Neural cell (in vitro differentiated cells): ENCODE data around the gene CCL27. TPM values are rescaled to one million over a fixed set of nuclear protein-coding genes. Genes with fewer than 3 reads are reported as not detected.

Experiments
- H2AFZ ChIP-seq: fragments of 200-600, 300-800 bp; sonication (generic), shearing (Covaris generic); 2 replicates; pipeline ENCODE4 v1.6.0; 2014; ENCODE audit warnings: low read depth, mild to moderate bottlenecking, antibody characterized with exemption, low read length, moderate library complexity
- H3F3A ChIP-seq: fragments of 200-600 bp; shearing (Covaris generic); 2 replicates; pipeline ENCODE4 v1.6.1; 2016; ENCODE audit warnings: mild to moderate bottlenecking, moderate library complexity, mixed read lengths, antibody characterized with exemption, low read length; ENCODE audit not compliant: insufficient read depth, poor library complexity, severe bottlenecking
- H3K27ac ChIP-seq: fragments of 200-600, 300-800 bp; sonication (generic), shearing (Covaris generic); 2 replicates; pipeline ENCODE4 v1.5.1; 2014; ENCODE audit warnings: mild to moderate bottlenecking, low read length, moderate library complexity
- H3K27me3 ChIP-seq: fragments of 300-800, 200-600 bp; sonication (generic), shearing (Covaris generic); 2 replicates; pipeline ENCODE4 v1.6.0; 2014; ENCODE audit warnings: mild to moderate bottlenecking, low read depth, low read length, moderate library complexity; ENCODE audit not compliant: insufficient read depth
- H3K36me3 ChIP-seq: fragments of 300-800, 200-600 bp; sonication (generic), shearing (Covaris generic); 2 replicates; pipeline ENCODE4 v1.5.1; 2014; ENCODE audit warnings: mild to moderate bottlenecking, antibody characterized with exemption, low read length, moderate library complexity; ENCODE audit not compliant: insufficient read depth
- H3K4me2 ChIP-seq: fragments of 300-800, 200-600 bp; sonication (generic), shearing (Covaris generic); 2 replicates; pipeline ENCODE4 v1.6.0; 2014; ENCODE audit warnings: mild to moderate bottlenecking, low read length
- H3K4me3 ChIP-seq: fragments of 300-800, 200-600 bp; sonication (generic), shearing (Covaris generic); 2 replicates; pipeline ENCODE4 v1.5.1; 2014; ENCODE audit warnings: mild to moderate bottlenecking, low read length, moderate library complexity
- H3K79me2 ChIP-seq: fragments of 200-600 bp; shearing (Covaris generic); replicated peaks from 2 replicates; pipeline ENCODE4 v1.6.0; 2014; ENCODE audit warnings: mild to moderate bottlenecking, low read length, moderate library complexity; ENCODE audit not compliant: insufficient read depth
- H3K9ac ChIP-seq: fragments of 300-800, 200-600 bp; sonication (generic), shearing (Covaris generic); 2 replicates; pipeline ENCODE4 v1.6.1; 2016; ENCODE audit warnings: mild to moderate bottlenecking, low read length, mixed read lengths
- H3K9me2 ChIP-seq: fragments of 200-600 bp; shearing (Covaris generic); 2 replicates; pipeline ENCODE4 v1.6.1; 2016; ENCODE audit warnings: mild to moderate bottlenecking, low read length, mixed read lengths; ENCODE audit not compliant: insufficient read depth
- H3K9me3 ChIP-seq: fragments of 200-600, 300-800 bp; sonication (generic), shearing (Covaris generic); 2 replicates; pipeline ENCODE4 v1.6.1; 2016; ENCODE audit warnings: mild to moderate bottlenecking, mixed run types, low read length, moderate library complexity, mixed read lengths
- H4K20me1 ChIP-seq: fragments of 200-600 bp; shearing (Covaris generic); 2 replicates; pipeline ENCODE4 v1.6.1; 2016; ENCODE audit warnings: mild to moderate bottlenecking, mixed run types; ENCODE audit not compliant: insufficient read depth
- CTCF ChIP-seq: fragments of 450-650 bp; IDR thresholded peaks from 2 replicates; pipeline ENCODE4 v1.5.1; 2014; ENCODE audit warnings: antibody characterized with exemption, mild to moderate bottlenecking, moderate library complexity; ENCODE audit not compliant: poor library complexity, severe bottlenecking
- EZH2 ChIP-seq: fragments of 200-600, 300-800 bp; shearing (Covaris generic), sonication (generic); IDR thresholded peaks from 2 replicates; pipeline ENCODE4 v1.6.1; 2014; ENCODE audit warnings: antibody characterized with exemption, low read length, borderline replicate concordance, mild to moderate bottlenecking; ENCODE audit not compliant: insufficient read depth, poor library complexity, severe bottlenecking
- POLR2AphosphoS5 ChIP-seq: IDR thresholded peaks from 2 replicates; pipeline ENCODE4 v1.6.1; 2012
- RAD21 ChIP-seq: fragments of 450-650 bp; conservative IDR thresholded peaks from 2 replicates; pipeline ENCODE4 v1.6.1; 2014; ENCODE audit warnings: antibody characterized with exemption, mild to moderate bottlenecking, moderate library complexity
- REST ChIP-seq: IDR thresholded peaks from 2 replicates; pipeline ENCODE4 v1.6.1; 2012; ENCODE audit warnings: borderline replicate concordance
- SMC3 ChIP-seq: fragments of 450-650 bp; conservative IDR thresholded peaks from 2 replicates; pipeline ENCODE4 v1.6.1; 2014; ENCODE audit warnings: antibody characterized with exemption, mild to moderate bottlenecking, moderate library complexity; ENCODE audit not compliant: poor library complexity
- polyA plus RNA-seq: library from polyadenylated mRNA; depleted of rRNA; stranded (reverse); fragments of >200 nt; gene quantifications from 2 replicates; pipeline ENCODE4 v1.2.3, GENCODE V29; 2014

The CCL27 gene
- polyA plus RNA-seq, 1 donor from 2014 or later, result 0.82 TPM

- no peaks in the 10 kb centered on the region for H3F3A ChIP-seq
- H3K36me3 ChIP-seq, result no peaks in the 10 kb centered on the region
- no peaks in the 10 kb centered on the region for H3K79me2 ChIP-seq
- H3K4me3 ChIP-seq, result peak overlapping the region; percentile 62
- H3K27me3 ChIP-seq, result peaks cover 25% of the 10 kb centered on the region
- H3K9me3 ChIP-seq, result no peaks in the 10 kb centered on the region
- H2AFZ ChIP-seq, result no peak overlapping the region
- H3K9me2 ChIP-seq, result no peaks in the 10 kb centered on the region
- peak overlapping the region; percentile 39 for H3K9ac ChIP-seq
- no peaks in the 10 kb centered on the region for H4K20me1 ChIP-seq
- TF ChIP-seq RAD21 (peak; percentile 61), SMC3 (peak; percentile 50), CTCF (peak; percentile 74), EZH2 (no peak)
- no peak overlapping the region for H3K27ac ChIP-seq
- H3K4me2 ChIP-seq, result no peak overlapping the region
These were observed 38.7 kb upstream of the CCL27 start for GRCh38 chr9:34701023-34701768.

GRCh38 chr9:34694811-34695210, 32.4 kb upstream of the CCL27 start:
- Histone ChIP-seq H3K9me3 (no peaks in the 10 kb centered on the region), H3K27me3 (peaks cover 5% of the 10 kb centered on the region), H3K36me3 (no peaks in the 10 kb centered on the region), H2AFZ (no peak overlapping the region), H3F3A (no peaks in the 10 kb centered on the region), H3K9me2 (no peaks in the 10 kb centered on the region), H3K4me2 (no peak overlapping the region), H3K27ac (no peak overlapping the region), H4K20me1 (no peaks in the 10 kb centered on the region), H3K9ac (no peak overlapping the region), H3K79me2 (no peaks in the 10 kb centered on the region), H3K4me3 (no peak overlapping the region)
- no peak for TF ChIP-seq RAD21
- no peak for TF ChIP-seq POLR2AphosphoS5
- TF ChIP-seq CTCF, result no peak
- no peak for TF ChIP-seq REST
